K562 (cell line): ENCODE measurements around the gene BTBD17. TPM values are rescaled to one million over a fixed set of nuclear protein-coding genes. Genes with fewer than 3 reads are reported as not detected.
A peak's percentile ranks its signal among the peaks of the same experiment; 100 is the strongest.

Source experiments
- BCL6 ChIP-seq: fragments of 250-450 bp; sonication (Bioruptor Pico); IDR thresholded peaks from 2 replicates; pipeline ENCODE4 v1.4.0; 2020
- BRF1 ChIP-seq: IDR thresholded peaks from 3 replicates; pipeline ENCODE4 v1.6.1; 2011; ENCODE audit warnings: borderline replicate concordance, mild to moderate bottlenecking; ENCODE audit not compliant: insufficient read length; ENCODE audit errors: extremely low read depth
- CHD2 ChIP-seq: IDR thresholded peaks from 2 replicates; pipeline ENCODE4 v1.6.1; 2011; ENCODE audit warnings: low read depth, low read length
- ETV6 ChIP-seq, 3 experiments: fragments of 150-350 bp in 1 of 3; sonication (generic) in 1 of 3; formaldehyde crosslinking in 1 of 3; IDR thresholded peaks; 2 replicates each; pipeline versions ENCODE4 v1.6.1 to v1.8.0; 2014 to 2022; ENCODE audit warnings: borderline replicate concordance in 2 of 3, low read depth in 2 of 3, antibody characterized with exemption in 1 of 3, low read length in 1 of 3, mild to moderate bottlenecking in 1 of 3, missing genetic modification reagents in 1 of 3
- GABPA ChIP-seq: fragments of 200-800 bp; sonication (Bioruptor generic); conservative IDR thresholded peaks from 2 replicates; pipeline ENCODE4 v1.6.1; 2016; ENCODE audit warnings: low read depth, missing genetic modification characterization, missing compliant biosample characterization
- HBP1 ChIP-seq: fragments of 450-650 bp; formaldehyde crosslinking; IDR thresholded peaks from 2 replicates; pipeline ENCODE4 v1.4.0; 2022; ENCODE audit warnings: missing genetic modification characterization
- RAD51 ChIP-seq: fragments of 450-650 bp; IDR thresholded peaks from 2 replicates; pipeline ENCODE4 v1.7.1; 2016; ENCODE audit warnings: low read depth, mild to moderate bottlenecking, borderline replicate concordance
- SPI1 ChIP-seq: IDR thresholded peaks from 2 replicates; pipeline ENCODE4 v1.6.1; 2011; ENCODE audit warnings: low read depth, low read length, control low read depth, borderline replicate concordance
- THRB ChIP-seq: fragments of 450-650 bp; formaldehyde crosslinking; conservative IDR thresholded peaks from 2 replicates; pipeline ENCODE4 v1.4.0; 2022; ENCODE audit warnings: mild to moderate bottlenecking, missing genetic modification characterization
- ZNF174 ChIP-seq: fragments of 250-450 bp; sonication (Bioruptor Pico); IDR thresholded peaks from 2 replicates; pipeline ENCODE4 v1.4.0; 2020; ENCODE audit warnings: mild to moderate bottlenecking
- ZNF197 ChIP-seq: fragments of 200-800 bp; sonication (Bioruptor generic); IDR thresholded peaks from 2 replicates; pipeline ENCODE4 v1.6.1; 2016; ENCODE audit warnings: low read depth, missing genetic modification characterization, missing compliant biosample characterization
- ZNF512 ChIP-seq: IDR thresholded peaks from 2 replicates; pipeline ENCODE4 v1.6.1; 2016; ENCODE audit warnings: missing genetic modification characterization, missing compliant biosample characterization
- polyA plus RNA-seq, 8 experiments: library from polyadenylated mRNA; depleted of rRNA in 4 of 8; stranded (reverse) in 5 of 8; unstranded in 3 of 8; fragments of >200 nt; fragmentation: Nextera tagmentation in 2 of 8; fragmentation: Illumina TruSeq in 1 of 8; extraction: Ambion mirVana in 2 of 8; extraction: Trizol in 1 of 8; gene quantifications; 2 replicates each; pipeline versions ENCODE4 v1.2.1 to v1.2.3, GENCODE V29; 2011 to 2014; ENCODE audit warnings: inconsistent platforms in 1 of 8, missing spikeins in 1 of 8
- total RNA-seq, 7 experiments: library from RNA; depleted of rRNA in 6 of 7; stranded (reverse); fragments of >200 nt in 6 of 7; fragmentation: Illumina TruSeq in 2 of 7; extraction: Trizol in 2 of 7; gene quantifications; 2 replicates each; pipeline versions ENCODE4 v1.2.1 to v1.2.3, GENCODE V29; 2011 to 2021; ENCODE audit warnings: low replicate concordance in 1 of 7

BTBD17 gene
- total and polyA plus RNA-seq, 9 of the 15 experiments (the other 6 are each of a cell fraction or from before 2014, with no cell fraction given) = not detected

GRCh38 chr17:74389937-74390679 lies 28.4 kb upstream of the BTBD17 start (continued):
- TF ChIP-seq ZNF512 (peak; percentile 100), GABPA (tag) (no peak), SPI1 (no peak), ZNF174 (no peak), RAD51 (no peak), CHD2 (no peak), HBP1 (CRISPR knock-in tag) (peak; percentile 48; the same call in 1 of the 2 replicates), ETV6 (IDR thresholded peaks at IDR 0.05; ENCODE audit: borderline replicate concordance in 1 of 2, low read depth in 2 of 2, low read length in 1 of 2) (no peak), ETV6 (CRISPR knock-in tag; IDR thresholded peaks at IDR 0.05; ENCODE audit: borderline replicate concordance) (no peak), THRB (CRISPR knock-in tag) (0 out of 2 replicates have a peak, but pooled peaks have one; percentile 27), ZNF197 (CRISPR knock-in tag) (no peak), BRF1 (no peak), BCL6 (CRISPR knock-in tag) (no peak)
